Hematopoietic multipotent progenitor cell treated with erythropoietin and hydrocortisone succinate and interleukin-3 and kit ligand, for 4 days (in vitro differentiated cells): Measurements from ENCODE around the gene USP19.
A peak's percentile ranks its signal among the peaks of the same experiment; 100 is the strongest.

Experiments used
- DNase-seq: peaks from one replicate; pipeline ENCODE4 v3.0.0-alpha.2; 2015

The USP19 gene

GRCh38 chr3:49098429-49098828 lies 22.2 kb downstream of the USP19 start:
- peak; percentile 61 for DNase-seq

- peak; percentile 99 for DNase-seq
Measured at GRCh38 chr3:49093853-49094767, 26.5 kb downstream of the USP19 start, which contains the start of gene QRICH1. TSS of gene QRICH1 (minus strand) at chr3:49094071. CDS start at chr3:49077017, 17,054 bp downstream.

- peak; percentile 91 for DNase-seq
Measured at GRCh38 chr3:49092938-49093852, 27.4 kb downstream of the USP19 start.

GRCh38 chr3:49081429-49081828 lies 39.2 kb downstream of the USP19 start:
- no peak for DNase-seq

- DNase-seq = no peak
Measured at GRCh38 chr3:49079270-49079669, 41.4 kb downstream of the USP19 start.

GRCh38 chr3:49076646-49077045 lies 44.0 kb downstream of the USP19 start:
- DNase-seq = no peak

- no peak for DNase-seq
Measured at GRCh38 chr3:49076116-49076515, 44.5 kb downstream of the USP19 start.
